Left colon (tissue), 2 donors: ENCODE data around the gene CPE. TPM values are rescaled to one million over a fixed set of nuclear protein-coding genes. Genes with fewer than 3 reads are reported as not detected.

ENCODE experiments used
- ATAC-seq: fragments of 200-7000 bp; cut with Tn5 transposase; one replicate; pipeline ENCODE4 v1.9.1; 2020; ENCODE audit warnings: mild to moderate bottlenecking, moderate library complexity
- DNase-seq, 2 donors: peaks; one replicate each; pipeline ENCODE4 v3.0.0-alpha.2; 2020
- intact Hi-C, 2 donors: fragments of 100-400 bp; cut with DNase I in 1 of 2; cut with micrococcal nuclease in 1 of 2; formaldehyde crosslinking; loops; one replicate each; pipeline versions ENCODE4 v1.11.2 to v1.14.0; 2022; cut with DNase I, micrococcal nuclease
- microRNA-seq, 2 donors: library from miRNA; unstranded; fragments of <30 nt; microRNA quantifications; one replicate each; pipeline versions ENCODE4 v1.1.0 to v1.2.0, GENCODE V29; 2020
- total RNA-seq, 2 donors: library from RNA; stranded (reverse); fragmentation: NEBNext Ultra II Directional; extraction: Animal tissue kit (Norgen Biotek cat#: 25700); gene quantifications; one replicate each; pipeline ENCODE4 v1.2.1, GENCODE V29; 2021
- donor health status: DM: no; HTN: no; CAD: no.
- donor health status: DM: yes; HTN: yes; CAD: no.

The CPE gene
- total RNA-seq, 2 donors from 2014 or later, result 24.8 to 43.8 TPM

GRCh38 chr4:165519591-165519990 is 140.8 kb downstream of the CPE start:
- DNase-seq, result no peak
- intact Hi-C loops, result no loop called here
- no peak for ATAC-seq

- no peak for DNase-seq
- ATAC-seq, result no peak
- intact Hi-C loops, result no loop called here
Measured at GRCh38 chr4:165520086-165520485, 141.3 kb downstream of the CPE start.

GRCh38 chr4:165522050-165522449 is 143.2 kb downstream of the CPE start:
- intact Hi-C loops, result no loop called here
- ATAC-seq, result no peak
- no peak for DNase-seq

GRCh38 chr4:165524532-165525190 is 145.9 kb downstream of the CPE start:
- no peak for ATAC-seq
- intact Hi-C loops, result no loop called here
- DNase-seq, result no peak

DNA sequence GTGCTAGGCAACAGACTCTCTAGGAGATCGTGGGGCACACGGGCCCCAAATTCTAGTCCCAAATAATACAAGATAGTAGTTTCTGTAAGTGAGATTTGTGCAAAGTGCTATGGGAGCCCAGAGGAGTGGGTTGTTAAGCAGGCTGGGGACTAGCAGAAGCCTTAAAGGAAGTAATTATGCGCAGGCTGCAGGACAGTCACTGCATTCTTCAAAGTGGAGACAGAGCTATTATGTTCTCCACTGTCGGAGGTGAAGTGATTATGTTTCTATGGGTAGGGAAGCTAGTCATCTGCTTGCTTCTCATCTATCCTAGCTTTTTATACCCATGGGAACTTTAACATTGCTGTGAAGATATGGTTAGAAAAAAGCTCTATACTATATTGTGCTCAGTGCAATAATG is 154.2 kb downstream of the CPE start:
- intact Hi-C loops, result loop anchor here in 1 of 2 donors (10.0 kb wide), 1 partner anchor 542 kb away; no protein-coding TSS in a partner anchor
- DNase-seq (no peak), ATAC-seq (no peak)

DNA sequence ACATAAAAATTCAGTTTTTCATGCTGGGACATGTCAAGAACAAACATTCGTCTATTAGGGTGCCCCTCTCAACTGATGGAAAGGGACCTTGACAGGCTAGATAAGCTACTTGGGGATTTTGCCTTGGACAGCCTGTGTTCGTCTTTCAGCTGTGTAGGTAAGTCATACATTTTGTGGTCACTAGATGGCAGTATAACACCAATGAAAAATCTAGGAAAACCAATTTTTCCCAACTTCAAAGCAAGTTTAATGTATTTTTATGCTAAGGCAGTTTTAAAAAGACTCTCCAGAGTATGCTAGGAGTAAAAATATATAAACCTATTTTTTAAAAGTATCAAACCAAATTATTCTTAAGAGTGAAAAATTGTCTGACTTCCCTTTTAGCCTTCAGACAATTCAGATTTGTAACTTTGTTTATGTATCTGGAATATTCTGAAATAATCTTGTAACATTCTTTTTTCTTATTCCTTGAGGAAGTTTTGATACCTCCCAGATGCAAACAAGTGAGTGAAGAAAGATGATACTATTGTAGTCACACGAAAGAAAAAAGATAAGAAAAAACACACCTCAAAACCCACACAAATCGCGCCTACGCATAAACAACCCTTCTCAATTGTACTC is 158.3 kb downstream of the CPE start:
- intact Hi-C loops, result loop anchor here (2.0 to 10.0 kb wide), 2 partner anchors 538 to 556 kb away; no protein-coding TSS in a partner anchor
- peak; percentile 49 for ATAC-seq
- DNase-seq, result no peak

DNA sequence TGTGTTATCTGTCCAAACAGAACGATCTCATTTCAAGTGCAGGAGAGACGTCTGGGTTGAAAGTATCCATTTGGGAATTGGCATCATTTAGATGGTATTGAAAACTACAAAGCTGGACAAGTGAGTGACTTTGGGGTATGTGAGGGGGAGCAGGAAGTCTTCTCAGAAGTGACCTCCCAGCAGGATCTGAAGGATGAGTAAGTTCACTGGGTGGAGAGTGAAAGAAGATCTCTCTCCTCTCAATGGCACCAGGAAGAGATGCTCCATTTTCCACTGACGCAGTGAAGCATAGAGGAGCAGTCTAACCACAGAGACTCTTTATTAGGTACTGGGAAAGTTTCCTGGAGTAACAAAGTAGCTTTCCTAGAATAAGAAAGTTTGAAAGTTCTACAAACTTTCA is 161.0 kb downstream of the CPE start:
- intact Hi-C loops, result loop anchor here in 1 of 2 donors (10.0 kb wide), 1 partner anchor 535 kb away; no protein-coding TSS in a partner anchor
- DNase-seq, result no peak
- peak; percentile 16 for ATAC-seq

GRCh38 chr4:165540206-165540830 is 161.5 kb downstream of the CPE start:
- DNase-seq (no peak), ATAC-seq (peak; percentile 79)
- intact Hi-C loops, result no loop called here

GRCh38 chr4:165541851-165542459 is 163.1 kb downstream of the CPE start:
- DNase-seq (no peak), ATAC-seq (no peak)
- intact Hi-C loops, result no loop called here

GRCh38 chr4:165542476-165542875 is 163.7 kb downstream of the CPE start:
- intact Hi-C loops, result no loop called here
- DNase-seq (no peak), ATAC-seq (no peak)

Small RNA genes lying within 50 kb of the gene (microRNA-seq; reads per million reads assigned to microRNA genes)
- 0 reads per million in 2 donors for gene MIR578

Other genes with a start within 250 kb of the CPE start
- gene KLHL2, start 171.4 kb upstream of the CPE start, total RNA-seq, result 10 to 100 TPM in 1 of 2 donors, 1 to 10 TPM in 1; 8.9 to 12.8 TPM
- gene MSMO1, start 51.3 kb upstream of the CPE start, total RNA-seq, result 100 to 1,000 TPM in 1 of 2 donors, 10 to 100 TPM in 1; 98.7 to 195 TPM